Spleen (tissue), 11 donors: ENCODE measurements around the gene EIPR1. TPM values are rescaled to one million over a fixed set of nuclear protein-coding genes. Genes with fewer than 3 reads are reported as not detected.

Experiments used
- DNase-seq: peaks from one replicate; pipeline ENCODE4 v3.0.0-alpha.2; 2020
- H3K27ac ChIP-seq, 8 donors: fragments of 200-600 bp; sonication (generic) in 7 of 8; 1 replicate in 4 of 8; 2 replicates in 4 of 8; pipeline versions ENCODE4 v1.5.0 to v1.8.0; 2016 to 2021; ENCODE audit warnings: inconsistent platforms in 4 of 8, mild to moderate bottlenecking in 4 of 8, moderate library complexity in 1 of 8
- H3K27me3 ChIP-seq, 7 donors: fragments of 200-600 bp; sonication (generic) in 6 of 7; replicated peaks in 1 of 7; 1 replicate in 4 of 7; 2 replicates in 3 of 7; pipeline versions ENCODE4 v1.5.0 to v1.8.0; 2016 to 2021; ENCODE audit warnings: inconsistent platforms in 3 of 7, mild to moderate bottlenecking in 1 of 7
- H3K36me3 ChIP-seq, 6 donors: fragments of 200-600 bp; sonication (generic) in 5 of 6; 1 replicate in 4 of 6; 2 replicates in 2 of 6; pipeline versions ENCODE4 v1.5.0 to v1.8.0; 2016 to 2021; ENCODE audit warnings: inconsistent platforms in 2 of 6
- H3K4me1 ChIP-seq, 6 donors: fragments of 200-600 bp; sonication (generic) in 5 of 6; 1 replicate in 3 of 6; 2 replicates in 3 of 6; pipeline versions ENCODE4 v1.5.0 to v1.8.0; 2016 to 2021; ENCODE audit warnings: inconsistent platforms in 3 of 6
- H3K4me3 ChIP-seq, 8 donors: fragments of 200-600 bp; sonication (generic) in 7 of 8; 1 replicate in 4 of 8; 2 replicates in 4 of 8; pipeline versions ENCODE4 v1.5.0 to v1.8.0; 2016 to 2021; ENCODE audit warnings: inconsistent platforms in 4 of 8, mild to moderate bottlenecking in 4 of 8, moderate library complexity in 2 of 8
- H3K9me3 ChIP-seq, 8 donors: fragments of 200-600 bp; sonication (generic) in 7 of 8; 1 replicate in 4 of 8; 2 replicates in 4 of 8; pipeline versions ENCODE4 v1.5.0 to v1.8.0; 2016 to 2021; ENCODE audit warnings: inconsistent platforms in 4 of 8
- CTCF ChIP-seq, 11 experiments: fragments of 200-600 bp in 7 of 11; fragments of 450-650 bp in 4 of 11; sonication (generic) in 4 of 11; IDR thresholded peaks in 8 of 11; conservative IDR thresholded peaks in 3 of 11; 1 replicate in 7 of 11; 2 replicates in 4 of 11; pipeline versions ENCODE4 v1.4.0 to v1.8.0; 2016 to 2021; ENCODE audit warnings: antibody characterized with exemption in 11 of 11, inconsistent platforms in 4 of 11, mild to moderate bottlenecking in 1 of 11
- POLR2A ChIP-seq, 3 donors: fragments of 450-650 bp; IDR thresholded peaks; one replicate each; pipeline ENCODE4 v1.5.1; 2017; ENCODE audit warnings: antibody characterized with exemption in 3 of 3, mild to moderate bottlenecking in 1 of 3
- POLR2AphosphoS5 ChIP-seq, 3 donors: sonication (generic); formaldehyde crosslinking; IDR thresholded peaks; one replicate each; pipeline ENCODE4 v1.5.1; 2017; ENCODE audit warnings: antibody characterized with exemption in 3 of 3
- WGBS, 5 donors: extraction: QIAGEN DNeasy Blood & Tissue Kit in 3 of 5; methylation state at CpG; one replicate each; pipeline versions ENCODE4 v1.1.5 to v1.1.7; 2013 to 2018; 5-methylcytosine and 5-hydroxymethylcytosine counted together
- intact Hi-C: fragments of 100-400 bp; cut with DNase I; formaldehyde crosslinking; loops from one replicate; pipeline ENCODE4 v1.15.0; 2023; ENCODE audit warnings: low total_unique reads
- polyA plus RNA-seq, 3 donors: library from polyadenylated mRNA; stranded (reverse); fragments of 200-250 nt; gene quantifications; one replicate each; pipeline ENCODE4 v1.2.1, GENCODE V29; 2013
- total RNA-seq, 7 donors: library from RNA; depleted of rRNA in 3 of 7; stranded (reverse); fragments of >200 nt in 3 of 7; fragmentation: NEBNext Ultra II Directional in 4 of 7; extraction: Animal tissue kit (Norgen Biotek cat#: 25700) in 4 of 7; gene quantifications; one replicate each; pipeline versions ENCODE4 v1.1.0 to v1.2.1, GENCODE V29; 2016 to 2021
- donor health status: healthy with polysubstance abuse.
- donor health status: DM: no; HTN: no; CAD: no; lungs with moderate emphysema.
- donor health status: DM: no; HTN: no; CAD: no.
- donor health status: Bipolar disorder and iron deficiency.
- donor health status: healthy.
- donor health status: DM: no; HTN: no; CAD: no.
- donor health status: DM: yes; HTN: yes; CAD: no.

EIPR1 gene
- total and polyA plus RNA-seq, 10 donors: 16.1 to 60.1 (median 26.3) TPM

GRCh38 chr2:3193443-3194330, 183.9 kb downstream of the EIPR1 start:
- intact Hi-C loops: loop anchor here (10.0 kb wide), 1 partner anchor 111 kb away; no protein-coding TSS in a partner anchor
- no peak overlapping the region for H3K4me3 ChIP-seq
- TF ChIP-seq CTCF (IDR thresholded peaks at IDR 0.05 in 8 of 11, conservative IDR thresholded peaks at IDR 0.05 in 3 of 11): no peak
- peaks cover 0 to 12% (median 2%) of the 10 kb centered on the region in 6 donors for H3K4me1 ChIP-seq
- H3K9me3 ChIP-seq: no peaks in the 10 kb centered on the region
- 77 to 86% (median 81%) methylated on average over 20 of the region's 20 CpGs for WGBS, 5 donors
- H3K36me3 ChIP-seq: peaks cover 0 to 89% (median 41%) of the 10 kb centered on the region in 6 donors
- no peak overlapping the region for H3K27ac ChIP-seq
- no peaks in the 10 kb centered on the region for H3K27me3 ChIP-seq
- peak; percentile 58 for DNase-seq

GRCh38 chr2:3192920-3193319, 184.7 kb downstream of the EIPR1 start:
- Histone ChIP-seq H3K27me3 (no peaks in the 10 kb centered on the region), H3K9me3 (no peaks in the 10 kb centered on the region), H3K4me1 (peaks cover 0 to 12% (median 2%) of the 10 kb centered on the region in 6 donors), H3K4me3 (no peak overlapping the region), H3K36me3 (peaks cover 0 to 96% (median 48%) of the 10 kb centered on the region in 6 donors), H3K27ac (no peak overlapping the region)
- TF ChIP-seq POLR2A (IDR thresholded peaks at IDR 0.05) (no peak), POLR2AphosphoS5 (IDR thresholded peaks at IDR 0.05) (no peak), CTCF (IDR thresholded peaks at IDR 0.05 in 8 of 11, conservative IDR thresholded peaks at IDR 0.05 in 3 of 11) (no peak)
- peak; percentile 52 for DNase-seq
- 87 to 95% (median 92%) methylated on average over 7 of the region's 7 CpGs for WGBS, 5 donors
- intact Hi-C loops: loop anchor here (10.0 kb wide), 1 partner anchor 112 kb away; no protein-coding TSS in a partner anchor

DNA sequence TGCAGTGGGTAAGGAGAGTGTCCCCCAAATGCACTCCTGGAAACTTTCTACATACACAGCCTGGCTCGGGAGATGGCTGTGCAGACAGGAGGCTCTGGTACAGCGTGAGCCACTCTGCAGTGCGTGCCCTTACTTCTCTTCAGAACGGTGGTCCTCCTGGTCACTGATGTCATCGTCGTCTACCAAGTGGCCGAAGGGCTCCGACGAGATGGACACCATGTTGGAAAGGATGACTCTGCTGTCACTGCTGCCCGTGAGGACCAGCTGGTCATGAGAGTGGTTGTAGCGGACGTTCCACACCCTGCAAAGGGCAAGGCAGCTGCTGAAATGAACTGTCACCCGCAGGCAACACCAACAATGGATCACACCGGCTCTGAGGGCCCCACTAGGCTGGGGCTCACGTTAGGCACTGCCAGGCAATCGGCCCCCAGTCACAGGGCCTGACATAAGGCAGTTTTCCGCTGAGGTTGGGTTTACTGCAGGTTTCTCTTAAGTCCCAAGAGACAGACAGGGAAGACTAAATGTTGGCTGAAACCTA, 185.3 kb downstream of the EIPR1 start:
- Histone ChIP-seq H3K4me3 (no peak overlapping the region), H3K27me3 (no peaks in the 10 kb centered on the region), H3K27ac (no peak overlapping the region), H3K9me3 (no peaks in the 10 kb centered on the region), H3K36me3 (peaks cover 0 to 91% (median 48%) of the 10 kb centered on the region in 6 donors), H3K4me1 (peaks cover 0 to 12% (median 2%) of the 10 kb centered on the region in 6 donors)
- intact Hi-C loops: loop anchor here (10.0 kb wide), 1 partner anchor 112 kb away; no protein-coding TSS in a partner anchor
- peak; percentile 54 for DNase-seq
- 93 to 98% (median 97%) methylated on average over 17 of the region's 17 CpGs for WGBS, 5 donors
- no peak for TF ChIP-seq POLR2A (IDR thresholded peaks at IDR 0.05)
- no peak for TF ChIP-seq CTCF (IDR thresholded peaks at IDR 0.05 in 8 of 11, conservative IDR thresholded peaks at IDR 0.05 in 3 of 11)
- no peak for TF ChIP-seq POLR2AphosphoS5 (IDR thresholded peaks at IDR 0.05)

DNA sequence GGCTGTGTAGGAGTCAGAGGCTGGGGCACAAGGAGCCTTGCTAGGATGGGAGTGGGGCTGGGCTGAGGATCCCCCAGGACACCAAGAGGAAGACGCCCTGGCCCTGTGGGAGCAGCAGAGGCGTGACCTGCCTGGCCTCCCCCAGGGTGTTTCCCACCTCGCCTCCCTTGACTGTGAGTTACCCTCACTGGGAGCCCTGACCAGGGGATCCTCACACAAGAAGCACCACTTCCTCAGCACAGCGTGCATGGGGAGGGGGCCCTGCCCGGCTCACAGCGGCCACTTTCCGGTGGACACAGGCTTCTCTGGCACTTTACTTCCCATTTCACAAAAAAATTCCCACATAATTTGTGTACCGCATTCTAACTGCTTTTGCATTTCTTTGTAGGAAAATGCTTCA, 187.7 kb downstream of the EIPR1 start:
- 64 to 89% (median 81%) methylated on average over 5 to 8 of the region's 8 CpGs for WGBS, 5 donors
- intact Hi-C loops: loop anchor here (10.0 kb wide), 1 partner anchor 115 kb away; no protein-coding TSS in a partner anchor
- H3K4me3 ChIP-seq: no peak overlapping the region
- TF ChIP-seq POLR2AphosphoS5 (IDR thresholded peaks at IDR 0.05) (no peak), POLR2A (IDR thresholded peaks at IDR 0.05) (no peak), CTCF (IDR thresholded peaks at IDR 0.05 in 8 of 11, conservative IDR thresholded peaks at IDR 0.05 in 3 of 11) (no peak)
- H3K27ac ChIP-seq: no peak overlapping the region
- H3K36me3 ChIP-seq: peaks cover 0 to 92% (median 41%) of the 10 kb centered on the region in 6 donors
- peaks cover 0 to 12% (median 0%) of the 10 kb centered on the region in 6 donors for H3K4me1 ChIP-seq
- DNase-seq: no peak
- H3K9me3 ChIP-seq: no peaks in the 10 kb centered on the region
- H3K27me3 ChIP-seq: no peaks in the 10 kb centered on the region
